HG03571 (cell line): ENCODE measurements around the gene RAD9A.
A peak's percentile ranks its signal among the peaks of the same experiment; 100 is the strongest.
"Not testable (repeated sequence)": the region's sequence is repeated elsewhere in the genome, so short reads cannot be mapped to it uniquely, and the experiment has no call there.

ENCODE experiments used
- ATAC-seq: cut with Tn5 transposase; IDR thresholded peaks from one replicate; pipeline ENCODE4 v1.9.1; 2021; ENCODE audit not compliant: unreplicated experiment

RAD9A gene

DNA sequence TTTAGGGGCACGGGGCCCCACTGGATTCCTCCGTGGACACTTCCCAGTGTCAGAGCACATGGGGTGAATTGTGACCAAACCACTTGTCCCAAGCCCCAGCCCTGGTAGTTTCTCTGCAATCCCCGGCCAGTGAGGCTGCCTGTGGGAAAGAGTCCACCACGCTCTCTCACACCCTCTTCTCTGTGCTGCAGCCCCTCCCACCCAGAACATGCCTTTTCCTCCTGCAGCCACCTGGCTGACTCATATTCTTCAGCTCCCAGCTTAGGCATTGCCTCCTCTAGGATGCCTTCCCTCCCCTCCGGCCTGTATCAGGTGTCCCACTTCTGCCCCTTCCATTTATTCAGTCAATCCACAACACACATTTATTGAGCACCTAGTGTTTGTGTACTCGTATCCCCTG, 31.1 kb downstream of the RAD9A start:
- no peak for ATAC-seq

- no peak for ATAC-seq
Observed at GRCh38 chr11:67423466-67423865, 31.7 kb downstream of the RAD9A start.

DNA sequence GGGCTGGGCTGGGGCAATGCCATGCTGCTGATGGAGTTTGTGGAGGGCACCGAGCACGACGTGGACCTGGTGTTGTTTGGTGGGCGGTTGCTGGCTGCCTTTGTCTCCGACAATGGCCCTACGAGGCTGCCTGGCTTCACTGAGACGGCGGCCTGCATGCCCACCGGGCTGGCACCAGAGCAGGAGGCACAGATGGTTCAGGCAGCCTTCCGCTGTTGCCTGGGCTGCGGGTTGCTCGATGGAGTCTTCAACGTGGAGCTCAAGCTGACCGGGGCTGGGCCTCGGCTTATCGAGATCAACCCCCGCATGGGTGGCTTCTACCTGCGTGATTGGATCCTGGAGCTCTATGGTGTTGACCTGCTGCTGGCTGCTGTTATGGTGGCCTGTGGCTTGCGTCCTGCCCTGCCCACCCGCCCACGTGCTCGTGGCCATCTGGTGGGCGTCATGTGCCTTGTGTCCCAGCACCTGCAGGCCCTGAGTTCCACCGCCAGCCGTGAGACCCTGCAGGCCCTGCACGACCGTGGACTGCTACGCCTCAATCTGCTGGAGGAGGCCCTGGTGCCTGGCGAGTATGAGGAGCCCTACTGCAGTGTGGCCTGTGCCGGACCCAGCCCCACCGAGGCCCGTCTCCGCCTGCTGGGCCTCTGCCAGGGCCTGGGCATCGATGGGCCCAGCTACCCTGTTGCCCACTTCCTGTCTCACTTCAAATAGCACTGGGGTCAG, 32.3 kb downstream of the RAD9A start:
- ATAC-seq, result no peak

DNA sequence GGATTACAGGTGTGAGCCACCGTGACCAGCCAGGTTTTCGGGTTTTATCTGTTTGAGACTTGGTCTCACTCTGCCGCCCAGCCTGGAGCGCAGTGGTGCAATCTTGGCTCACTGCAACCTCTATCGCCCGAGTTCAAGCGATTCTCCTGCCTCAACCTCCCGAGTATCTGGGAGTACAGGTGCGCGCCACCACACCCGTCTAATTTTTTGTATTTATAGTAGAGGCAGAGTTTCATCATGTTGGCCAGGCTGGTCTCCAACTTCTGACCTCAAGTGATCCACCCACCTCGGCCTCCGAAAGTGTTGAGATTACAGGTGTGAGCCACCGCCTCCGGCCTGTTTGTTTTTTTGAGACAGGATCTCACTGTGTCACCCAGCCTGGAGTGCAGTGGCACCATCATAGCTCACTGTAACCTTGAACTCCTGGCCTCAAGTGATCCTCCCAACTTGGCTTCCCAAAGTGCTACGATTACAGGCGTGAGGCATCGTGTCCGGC, 35.6 kb downstream of the RAD9A start:
- not testable (repeated sequence) for ATAC-seq

GRCh38 chr11:67428052-67429001, 36.5 kb downstream of the RAD9A start, which contains the start of gene RPS6KB2:
Gene RPS6KB2, plus strand, starts transcription at chr11:67428494. Its CDS starts 52 bp downstream, at chr11:67428546.
- ATAC-seq, result peak; percentile 71

GRCh38 chr11:67429038-67429668, 37.4 kb downstream of the RAD9A start:
- ATAC-seq, result no peak

DNA sequence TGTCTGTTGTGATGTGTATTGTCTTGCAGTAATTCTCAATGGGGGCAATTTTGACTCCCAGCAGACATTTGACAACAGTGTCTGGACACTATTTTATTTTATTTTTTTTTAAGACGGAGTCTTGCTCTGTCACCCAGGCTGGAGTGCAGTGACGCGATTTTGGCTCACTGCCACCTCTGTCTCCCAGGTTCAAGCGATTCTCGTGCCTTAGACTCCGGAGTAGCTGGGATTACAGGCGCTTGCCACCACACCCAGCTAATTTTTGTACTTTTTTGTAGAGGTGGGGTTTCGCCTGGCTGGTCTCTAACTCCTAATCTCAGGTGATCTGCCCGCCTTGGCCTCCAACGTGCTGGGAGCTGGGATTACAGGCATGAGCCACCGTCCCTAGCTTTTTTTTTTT, 37.9 kb downstream of the RAD9A start:
- no peak for ATAC-seq

DNA sequence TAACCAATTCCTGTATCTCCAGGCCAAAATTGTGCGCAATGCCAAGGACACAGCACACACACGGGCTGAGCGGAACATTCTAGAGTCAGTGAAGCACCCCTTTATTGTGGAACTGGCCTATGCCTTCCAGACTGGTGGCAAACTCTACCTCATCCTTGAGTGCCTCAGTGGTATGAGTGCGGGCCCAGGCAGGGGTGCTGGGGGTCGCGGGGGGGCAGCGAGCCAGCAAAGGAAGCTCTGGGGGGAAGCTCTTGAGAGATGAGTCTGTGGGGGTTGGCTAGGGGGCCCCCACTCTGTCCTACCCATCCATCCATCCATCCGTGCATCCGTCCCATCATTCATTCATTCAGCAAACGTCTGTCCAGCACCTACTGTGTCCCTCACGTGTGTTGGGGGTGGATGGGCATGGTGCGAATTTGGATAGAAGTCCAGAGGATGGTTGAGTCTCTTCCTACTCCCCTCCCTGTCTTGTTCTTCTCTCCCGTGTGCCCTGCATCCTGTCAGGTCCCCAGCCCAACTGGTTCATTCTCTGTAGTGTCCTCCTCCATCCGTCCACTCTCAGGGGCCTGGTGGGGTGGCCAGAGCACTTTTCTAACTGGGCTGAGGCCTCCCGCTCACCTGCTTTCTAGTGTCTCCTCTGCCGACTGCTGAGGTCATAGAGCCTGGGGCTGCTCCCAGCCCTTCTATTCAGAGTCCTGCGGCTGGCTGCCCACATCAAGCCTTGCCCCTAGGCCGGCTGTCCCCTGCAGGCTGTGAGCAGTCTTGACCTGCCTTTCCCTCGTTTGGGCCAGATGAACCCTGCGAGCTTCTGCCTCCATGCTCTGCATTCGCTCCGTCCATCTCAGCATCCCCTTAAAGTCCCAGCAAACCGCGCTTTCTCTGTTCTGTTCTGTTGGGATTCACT, 39.8 kb downstream of the RAD9A start:
- no peak for ATAC-seq

GRCh38 chr11:67432655-67433349, 41.0 kb downstream of the RAD9A start:
- ATAC-seq, result no peak

DNA sequence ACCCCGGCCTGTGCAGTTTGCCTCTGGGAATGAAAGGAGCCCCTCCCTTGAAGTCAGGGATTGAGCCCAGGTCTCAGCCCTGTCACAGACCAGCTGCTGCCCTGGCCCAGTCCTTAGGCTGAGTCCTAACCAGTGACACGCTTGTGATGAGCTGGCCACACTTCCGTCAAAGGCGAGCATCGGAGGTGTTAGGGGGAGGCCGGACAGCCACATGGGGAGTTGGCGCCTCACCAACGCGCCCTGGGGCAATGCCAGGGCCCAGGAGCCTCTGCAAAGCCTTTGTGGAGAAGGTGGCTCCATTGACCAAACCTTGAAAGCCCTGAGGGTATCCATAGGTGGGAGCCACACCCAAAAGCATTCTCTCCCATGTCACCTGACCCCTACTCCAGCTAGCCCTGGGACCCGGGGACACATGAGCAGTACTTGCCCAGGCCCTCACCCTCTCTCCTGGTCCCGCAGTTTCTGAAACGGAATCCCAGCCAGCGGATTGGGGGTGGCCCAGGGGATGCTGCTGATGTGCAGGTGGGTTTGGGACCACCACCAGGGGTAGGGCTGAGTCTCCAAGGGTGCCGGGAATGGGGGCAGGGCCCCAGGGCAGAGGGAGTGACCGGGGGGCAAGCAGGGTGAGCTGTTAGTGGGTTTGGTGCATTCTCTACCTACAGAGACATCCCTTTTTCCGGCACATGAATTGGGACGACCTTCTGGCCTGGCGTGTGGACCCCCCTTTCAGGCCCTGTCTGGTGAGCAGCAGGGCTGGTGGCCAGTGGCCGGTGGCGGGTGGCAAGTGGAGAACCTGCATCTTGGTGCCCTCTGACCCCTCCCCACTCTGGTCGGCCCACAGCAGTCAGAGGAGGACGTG, 42.0 kb downstream of the RAD9A start:
- ATAC-seq, result no peak

DNA sequence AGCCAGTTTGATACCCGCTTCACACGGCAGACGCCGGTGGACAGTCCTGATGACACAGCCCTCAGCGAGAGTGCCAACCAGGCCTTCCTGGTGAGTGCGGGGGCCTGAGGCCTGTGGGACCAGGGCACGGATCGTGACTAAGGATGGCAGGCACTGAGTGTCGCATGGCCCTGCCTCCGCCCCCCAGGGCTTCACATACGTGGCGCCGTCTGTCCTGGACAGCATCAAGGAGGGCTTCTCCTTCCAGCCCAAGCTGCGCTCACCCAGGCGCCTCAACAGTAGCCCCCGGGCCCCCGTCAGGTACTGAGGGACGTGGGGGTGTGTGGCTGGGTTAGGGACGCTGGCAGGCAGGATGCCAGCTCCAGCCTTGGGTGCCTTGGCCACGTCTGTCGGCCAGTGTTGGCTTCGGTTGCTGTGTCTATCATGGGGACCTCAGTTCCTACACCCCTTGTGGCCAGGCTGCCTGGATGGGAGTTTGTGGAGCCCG, 42.7 kb downstream of the RAD9A start:
- no peak for ATAC-seq

GRCh38 chr11:67435031-67435726, 43.4 kb downstream of the RAD9A start:
- no peak for ATAC-seq

DNA sequence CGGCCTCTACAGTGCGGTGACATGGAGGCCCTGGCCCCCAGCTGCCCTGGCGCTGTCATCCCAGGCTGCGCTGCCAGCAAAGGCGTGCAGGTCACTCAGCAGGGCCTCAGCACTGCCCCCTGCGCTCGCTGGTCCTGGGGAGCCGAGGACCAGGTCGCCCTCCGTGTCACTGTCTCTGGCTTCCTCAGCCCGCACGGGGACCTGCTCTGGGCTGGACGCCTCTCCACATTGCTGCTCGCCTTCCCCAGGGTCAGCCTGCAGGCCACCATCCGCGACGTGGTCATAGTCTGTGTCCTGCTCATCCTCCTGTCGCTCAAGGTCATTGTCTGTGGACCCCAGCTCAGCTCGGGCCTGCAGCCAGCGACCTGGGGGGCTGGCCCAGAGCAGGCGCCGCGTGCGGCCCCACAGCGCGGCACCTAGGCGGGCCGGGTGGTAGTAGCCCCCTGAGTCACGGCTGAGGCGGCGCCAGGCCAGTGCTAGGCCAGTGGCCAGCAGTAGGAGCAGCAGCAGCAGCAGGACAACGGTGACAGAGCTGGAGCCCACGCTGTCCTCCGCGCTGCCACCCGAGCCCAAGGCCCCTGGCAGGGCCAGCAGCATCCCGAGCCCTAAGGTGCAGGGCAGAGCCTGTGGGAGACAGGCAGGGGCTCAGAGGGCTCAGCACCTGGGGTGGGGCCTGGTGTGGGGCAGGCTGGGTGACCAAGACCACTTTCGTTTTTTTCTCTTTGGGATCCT, 44.1 kb downstream of the RAD9A start:
- peak; percentile 2 for ATAC-seq

DNA sequence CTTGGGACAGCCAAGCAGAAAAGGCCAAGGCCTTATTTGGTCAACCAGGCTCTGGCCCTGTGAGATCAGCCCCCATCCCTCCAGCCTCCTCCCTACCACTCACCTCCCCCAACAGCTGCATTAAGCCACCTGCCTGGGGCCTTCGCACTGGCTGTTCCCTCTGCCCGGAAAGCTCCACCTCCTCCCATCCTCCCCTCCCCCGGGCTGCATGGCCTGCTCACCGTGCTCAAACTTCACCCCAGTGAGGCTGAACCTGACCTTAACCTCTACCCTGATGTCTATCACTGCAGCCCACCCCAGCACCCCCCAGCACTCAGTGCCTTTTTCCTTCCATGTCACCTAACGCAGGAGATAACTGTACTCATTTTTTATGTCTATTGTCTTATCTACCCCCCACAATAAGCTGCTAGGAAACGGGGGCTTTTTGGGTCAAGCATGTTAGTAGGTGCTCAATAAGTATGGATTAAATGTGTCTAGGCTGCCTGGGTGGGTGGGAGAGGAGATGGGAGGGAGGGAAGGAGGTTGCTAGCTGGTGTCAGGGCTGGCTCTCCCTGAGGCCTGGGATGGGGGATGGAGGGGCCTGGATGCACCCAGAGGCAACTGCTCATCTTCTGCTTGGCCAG, 44.8 kb downstream of the RAD9A start:
- ATAC-seq, result peak; percentile 31

DNA sequence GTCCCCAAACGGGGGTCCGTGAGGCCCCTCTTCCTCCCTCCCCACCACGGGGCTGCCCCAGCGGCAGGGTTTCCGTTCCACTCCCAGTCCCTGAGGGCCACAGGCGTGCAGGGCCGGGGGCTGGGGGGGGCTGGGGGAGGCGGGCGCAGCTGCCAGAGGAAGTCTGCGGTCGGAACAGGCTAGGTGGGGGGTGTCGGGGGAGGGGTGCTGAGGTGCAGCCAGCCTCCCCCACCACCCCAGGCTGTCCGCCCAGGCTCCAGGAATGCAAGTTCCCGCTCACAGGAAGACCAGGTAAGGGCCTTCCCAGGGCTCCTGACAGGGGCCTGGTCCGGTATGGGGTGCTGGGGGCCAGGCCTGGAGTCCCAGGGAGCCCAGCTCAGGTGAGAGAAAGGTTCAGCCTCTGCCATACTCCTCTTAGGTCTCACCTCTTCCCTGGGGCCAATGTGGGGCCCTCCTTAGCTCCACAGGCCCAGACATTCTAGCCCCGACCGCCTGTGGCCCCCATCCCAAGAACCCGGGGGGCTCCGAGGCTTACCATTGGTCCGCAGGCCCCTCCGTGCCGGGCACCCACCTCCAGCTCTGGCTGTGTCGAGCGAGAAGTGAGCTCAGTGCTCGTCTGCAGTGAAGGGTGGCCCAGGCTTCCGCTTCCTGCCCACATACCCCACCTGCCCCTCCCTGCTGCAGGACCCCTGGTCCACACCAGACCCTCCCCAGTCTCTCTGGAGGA, 45.5 kb downstream of the RAD9A start, which contains the start of gene PTPRCAP:
Gene PTPRCAP, minus strand, starts transcription at position 601 of the 727 bp plus-strand sequence. Its CDS starts 63 bp downstream, at position 538.
- no peak for ATAC-seq

DNA sequence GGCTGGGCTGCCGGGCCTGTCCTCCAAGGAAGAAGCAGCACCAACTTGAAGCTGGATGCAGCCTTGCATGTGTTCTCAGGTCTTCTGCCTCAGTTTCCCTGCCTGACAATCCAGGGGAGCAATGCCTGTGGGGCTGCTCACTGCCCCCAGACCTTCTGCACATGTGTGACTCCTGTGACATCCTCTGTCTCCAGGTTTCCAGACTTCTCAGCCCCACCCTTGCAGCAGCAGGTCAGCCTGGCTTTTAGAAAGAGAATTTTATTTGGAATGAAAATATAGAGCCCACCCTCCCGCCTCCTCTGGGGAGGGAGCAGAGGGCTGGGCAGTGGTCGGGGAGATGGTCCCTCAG, 46.0 kb downstream of the RAD9A start:
- no peak for ATAC-seq
